Measurements from ENCODE around the gene TRIM23.

TRIM23 gene

DNA sequence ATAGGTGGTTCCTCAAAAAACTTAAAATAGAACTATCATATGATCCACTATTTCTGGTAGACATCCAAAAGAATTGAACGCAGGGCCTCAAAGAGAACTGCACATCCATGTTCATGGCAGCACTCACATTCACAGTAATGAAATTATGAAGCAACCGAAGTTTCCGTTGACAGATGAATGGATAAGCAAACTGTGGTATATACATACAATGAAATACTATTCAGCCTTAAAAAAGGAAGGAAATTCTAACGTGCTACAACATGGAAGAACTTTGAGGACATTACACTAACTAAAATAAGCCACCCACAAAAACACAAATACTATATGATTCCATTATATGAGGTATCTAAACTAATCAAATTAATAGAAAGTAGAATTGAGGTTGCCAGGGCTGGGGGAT is 79.7 kb downstream of the TRIM23 start:
- no peaks in the 10 kb centered on the region for H3K4me1 ChIP-seq (ENCODE audit: control insufficient read depth in 5 of 5, insufficient read depth in 5 of 5, low read length in 5 of 5)
- no peak overlapping the region for H3K4me3 ChIP-seq (ENCODE audit: low read depth in 1 of 5, low read length in 5 of 5)
- H3K27me3 ChIP-seq (ENCODE audit: control insufficient read depth in 5 of 5, insufficient read depth in 4 of 5, low read length in 5 of 5), result no peaks in the 10 kb centered on the region
- H3K27ac ChIP-seq (ENCODE audit: low read depth, low read length), result no peak overlapping the region
- H3K36me3 ChIP-seq (ENCODE audit: control insufficient read depth in 5 of 5, insufficient read depth in 5 of 5, low read length in 5 of 5), result no peaks in the 10 kb centered on the region
- no peak overlapping the region for H3K9ac ChIP-seq (ENCODE audit: low read length in 5 of 5)
- no peaks in the 10 kb centered on the region for H3K9me3 ChIP-seq (ENCODE audit: control insufficient read depth in 5 of 5, low read length in 5 of 5)

DNA sequence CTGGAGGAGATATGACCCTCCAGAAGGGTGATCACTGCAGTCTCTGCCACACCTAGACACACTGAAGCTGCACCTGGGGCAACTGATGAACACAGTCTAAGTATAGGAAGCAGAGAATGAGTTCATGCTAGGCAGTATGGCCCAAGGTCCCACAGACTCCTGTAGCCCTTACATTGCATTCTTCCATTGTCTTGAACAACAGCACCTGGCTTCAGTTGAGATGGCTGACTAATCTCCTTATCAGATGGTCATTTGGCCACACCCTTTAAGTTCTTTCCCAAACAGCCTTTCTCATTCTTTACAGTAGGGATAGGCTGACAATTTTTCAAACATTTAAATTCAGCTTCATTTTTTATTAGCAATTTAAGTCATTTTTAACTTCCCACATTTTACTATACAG is 84.3 kb downstream of the TRIM23 start:
- Histone ChIP-seq H3K9ac (ENCODE audit: low read length in 5 of 5) (no peak overlapping the region), H3K9me3 (ENCODE audit: control insufficient read depth in 5 of 5, low read length in 5 of 5) (no peaks in the 10 kb centered on the region), H3K36me3 (ENCODE audit: control insufficient read depth in 5 of 5, insufficient read depth in 5 of 5, low read length in 5 of 5) (no peaks in the 10 kb centered on the region), H3K4me3 (ENCODE audit: low read depth in 1 of 5, low read length in 5 of 5) (no peak overlapping the region), H3K27ac (ENCODE audit: low read depth, low read length) (no peak overlapping the region), H3K27me3 (ENCODE audit: control insufficient read depth in 5 of 5, insufficient read depth in 4 of 5, low read length in 5 of 5) (no peaks in the 10 kb centered on the region), H3K4me1 (ENCODE audit: control insufficient read depth in 5 of 5, insufficient read depth in 5 of 5, low read length in 5 of 5) (no peaks in the 10 kb centered on the region)
